ENCODE data around the gene NPAS3.

Gene NPAS3

DNA sequence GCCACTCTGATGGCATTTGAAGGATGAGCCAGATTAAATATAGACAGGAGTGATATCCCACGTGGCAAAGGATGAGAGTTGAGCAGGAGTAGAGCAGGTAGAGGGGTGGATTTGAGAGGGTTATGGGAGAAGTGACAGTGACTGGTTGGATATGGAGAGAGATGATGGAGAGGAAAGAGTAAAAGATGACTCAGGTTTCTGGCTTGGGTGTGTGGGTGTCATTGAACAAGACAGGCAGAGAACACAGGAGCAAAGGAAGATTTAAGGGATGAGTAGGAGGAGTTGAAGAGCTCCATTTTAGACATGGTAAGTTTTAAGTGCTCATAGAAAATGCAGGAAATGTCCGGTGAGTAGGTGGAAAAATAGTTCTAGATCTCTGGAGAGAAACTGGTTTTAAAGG, 875.3 kb downstream of the NPAS3 start:
- no peak for DNase-seq

DNA sequence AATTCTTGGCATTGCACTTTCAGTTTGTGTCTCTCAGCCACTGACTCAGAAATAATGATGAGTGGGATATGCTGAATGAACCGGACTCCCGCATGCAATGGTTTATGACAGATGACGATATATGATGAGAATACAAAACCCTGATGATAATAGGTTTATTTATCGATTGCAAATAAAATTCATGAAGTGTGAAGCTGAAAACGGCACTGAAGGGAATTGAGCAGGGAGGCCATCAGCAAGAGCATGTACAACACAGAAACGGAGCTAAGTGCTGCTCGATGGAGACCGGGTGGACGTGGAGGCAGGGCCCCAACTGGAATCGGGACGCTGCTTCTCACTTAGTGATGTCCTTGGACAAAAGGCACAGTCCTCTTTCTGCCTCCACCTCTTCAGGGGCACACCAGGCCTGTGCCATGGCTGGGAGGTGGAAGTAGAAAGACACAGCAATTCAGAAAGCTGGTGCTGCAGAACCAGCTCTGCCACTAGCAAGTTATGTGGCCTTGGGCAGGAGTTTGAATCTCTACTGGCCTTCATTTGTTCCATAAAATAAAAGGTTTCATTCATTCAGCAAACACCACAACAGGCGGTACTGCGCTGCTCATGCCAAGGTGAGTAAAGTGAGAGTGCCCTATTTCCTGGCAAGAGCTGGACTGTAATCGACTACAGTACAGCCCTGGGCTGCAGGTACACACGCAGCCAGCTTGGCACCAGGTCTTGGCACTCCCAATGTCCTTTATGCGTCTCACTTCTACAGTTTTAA, 895.2 kb downstream of the NPAS3 start:
- no peak for DNase-seq

DNA sequence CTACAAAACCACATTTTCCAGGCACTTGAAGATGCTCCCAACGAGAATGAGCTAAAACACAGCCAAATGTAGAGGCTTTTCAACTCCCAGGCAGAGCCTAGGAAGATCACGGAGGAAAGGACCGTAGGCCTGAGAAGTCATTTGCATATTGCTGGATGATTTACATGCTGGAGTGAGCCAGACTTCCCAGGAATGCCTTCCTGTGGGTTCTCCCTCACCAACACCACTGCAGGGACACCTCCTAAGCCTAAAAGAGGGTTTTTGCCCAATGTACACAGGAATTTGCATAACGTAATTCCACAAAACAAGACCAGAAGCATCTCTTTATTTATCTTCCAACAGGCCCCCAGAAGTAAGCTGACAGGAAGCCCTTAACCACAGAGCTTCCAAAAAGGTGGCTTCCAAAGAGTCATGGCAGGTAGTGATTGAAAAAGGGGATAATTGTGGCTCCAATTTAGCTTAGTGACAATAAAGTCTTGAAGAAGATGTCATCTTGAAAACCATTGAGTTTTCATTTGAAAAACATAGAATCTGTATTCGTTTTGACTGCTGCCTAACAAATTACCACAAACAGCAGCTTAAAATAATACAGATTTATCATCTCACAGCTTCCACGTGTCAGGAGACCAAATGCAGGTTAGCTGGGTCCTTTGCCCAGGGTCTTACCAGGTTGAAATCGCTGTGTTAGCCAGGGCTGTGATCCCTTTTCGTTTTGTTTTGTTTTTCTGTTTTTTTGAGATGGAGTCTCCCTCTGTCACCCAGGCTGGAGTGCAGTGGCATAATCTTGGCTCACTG, 896.0 kb downstream of the NPAS3 start:
- no peak for DNase-seq

DNA sequence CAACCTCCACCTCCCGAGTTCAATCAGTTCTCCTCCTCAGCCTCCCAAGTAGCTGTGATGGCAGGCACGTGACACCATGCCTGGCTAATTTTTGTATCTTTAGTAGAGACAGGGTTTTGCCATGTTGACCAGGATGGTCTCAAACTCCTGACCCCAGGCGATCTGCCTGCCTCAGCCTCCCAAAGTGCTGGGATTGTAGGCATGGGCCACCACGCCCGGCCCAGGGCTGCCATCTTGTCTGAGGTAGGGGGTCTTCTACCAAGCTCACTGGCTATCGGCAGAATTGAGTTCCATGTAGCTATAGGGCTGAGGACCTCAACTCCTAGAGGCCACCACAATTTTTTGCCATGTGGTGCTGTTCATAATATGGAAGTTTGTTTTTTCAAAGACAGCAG, 896.6 kb downstream of the NPAS3 start:
- DNase-seq = no peak

DNA sequence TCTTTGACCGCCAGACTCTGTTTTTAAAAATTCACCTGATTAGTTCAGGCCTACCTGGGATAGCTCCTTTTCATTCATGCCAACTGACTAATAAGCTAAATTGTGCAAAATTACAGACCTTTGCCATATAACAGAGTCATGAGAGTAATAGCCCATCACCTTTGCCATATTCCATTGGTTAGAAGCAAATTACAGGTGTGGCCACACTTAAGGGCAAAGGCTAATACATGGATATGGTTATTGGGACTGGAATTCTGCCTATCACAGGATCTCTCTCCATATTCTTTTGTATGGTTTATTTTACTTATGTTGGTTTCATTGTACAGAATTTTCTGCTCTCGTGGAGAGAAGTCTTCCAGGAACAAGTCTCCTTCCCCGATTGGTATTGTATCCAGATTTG, 897.0 kb downstream of the NPAS3 start:
- no peak for DNase-seq

DNA sequence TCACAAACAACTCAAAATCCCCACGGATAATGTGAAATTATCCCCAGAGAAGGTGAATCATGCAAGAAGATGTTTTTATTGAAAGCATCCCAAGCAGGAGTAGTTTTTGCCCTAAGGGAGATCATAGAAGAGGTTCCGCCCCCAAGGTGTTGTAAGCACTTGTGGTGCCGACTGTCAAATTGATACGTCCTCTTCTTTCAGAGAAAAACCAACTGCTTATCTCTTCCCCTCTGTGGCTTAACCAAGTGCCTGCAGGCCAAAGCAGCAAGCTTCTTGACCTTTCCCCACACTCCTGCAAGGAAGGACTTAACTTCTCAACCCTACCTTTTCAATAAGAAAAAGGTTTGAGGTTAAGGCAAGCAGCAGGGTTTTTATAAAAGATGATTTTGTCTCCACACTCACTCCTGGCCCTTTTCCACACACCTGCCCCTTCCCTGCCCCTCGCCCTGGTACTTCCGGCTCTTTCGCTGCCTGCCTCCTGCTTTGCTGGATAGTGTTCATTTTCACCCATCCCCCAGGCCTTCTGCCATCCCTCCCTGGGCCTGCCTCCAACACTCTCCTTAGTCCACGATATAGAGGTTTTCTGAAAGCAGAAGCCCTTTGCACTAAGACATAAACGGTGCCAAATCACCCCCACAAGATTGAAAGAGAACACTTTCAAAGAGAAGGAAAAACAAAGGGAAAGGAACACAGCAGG, 897.7 kb downstream of the NPAS3 start:
- no peak for DNase-seq

DNA sequence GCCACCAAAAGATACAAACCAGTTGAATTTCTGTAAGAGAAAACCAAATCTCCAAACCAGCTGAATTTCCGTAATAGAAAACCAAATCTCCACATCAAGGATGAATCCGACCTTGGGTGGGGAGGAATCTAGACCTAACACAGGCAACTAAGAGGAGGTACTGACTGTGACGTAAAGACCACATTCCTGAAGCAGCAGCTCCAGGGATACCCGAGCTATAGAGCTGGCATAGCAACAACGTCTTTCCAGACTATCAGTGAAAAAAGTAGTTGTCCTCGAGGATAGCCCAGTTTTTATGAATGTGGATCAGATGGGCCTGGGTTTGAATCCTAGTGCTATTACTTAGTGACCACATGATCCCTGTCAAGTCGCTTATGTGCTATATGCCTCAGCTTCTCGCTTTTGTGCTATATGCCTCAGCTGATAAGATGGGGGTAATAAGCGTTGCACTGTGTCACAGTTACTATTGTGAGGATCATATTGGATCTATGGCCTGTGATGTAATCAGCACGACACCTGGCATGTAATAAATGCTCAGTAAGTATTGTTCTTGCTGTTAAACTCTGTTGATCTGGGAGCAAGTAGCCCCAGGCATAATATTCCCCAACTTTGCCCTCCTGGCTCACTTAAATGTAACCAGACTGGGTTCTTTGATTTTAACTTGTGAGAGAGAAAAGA, 898.4 kb downstream of the NPAS3 start:
- DNase-seq = no peak

DNA sequence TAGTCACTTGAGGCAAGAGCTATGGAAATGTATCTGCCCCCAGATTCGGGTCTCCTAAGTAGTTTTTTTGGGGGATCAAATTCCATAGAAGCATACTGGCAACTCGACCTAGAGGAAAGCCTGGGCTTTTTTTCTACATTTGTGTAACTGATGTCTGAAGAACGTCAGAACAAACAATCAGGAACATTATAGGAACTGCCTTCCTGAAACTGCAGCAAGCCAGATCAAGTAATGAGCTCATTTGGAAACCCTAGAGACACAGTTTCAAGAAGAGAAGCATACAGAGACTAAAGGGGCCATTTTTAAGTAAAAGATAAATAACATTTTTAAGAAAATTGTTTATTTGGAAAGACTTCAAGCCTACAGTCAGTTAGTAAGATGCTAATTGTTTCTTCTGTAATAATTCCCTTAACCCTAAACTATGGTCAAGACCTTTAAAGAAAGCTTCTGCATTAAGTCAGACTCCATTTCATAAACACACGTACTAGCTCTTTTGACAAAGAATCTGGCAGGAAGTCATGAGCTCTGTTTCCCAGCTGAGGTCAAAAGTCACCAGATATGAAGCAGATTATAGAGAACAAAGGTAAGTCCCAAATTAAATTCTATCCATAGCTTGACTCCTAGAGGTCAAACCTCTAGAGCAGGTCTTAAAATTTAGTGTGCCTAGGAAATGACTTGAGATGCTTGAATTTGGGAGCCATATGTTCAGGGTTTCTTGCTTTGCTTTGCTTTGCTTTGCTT, 899.4 kb downstream of the NPAS3 start:
- DNase-seq = no peak

DNA sequence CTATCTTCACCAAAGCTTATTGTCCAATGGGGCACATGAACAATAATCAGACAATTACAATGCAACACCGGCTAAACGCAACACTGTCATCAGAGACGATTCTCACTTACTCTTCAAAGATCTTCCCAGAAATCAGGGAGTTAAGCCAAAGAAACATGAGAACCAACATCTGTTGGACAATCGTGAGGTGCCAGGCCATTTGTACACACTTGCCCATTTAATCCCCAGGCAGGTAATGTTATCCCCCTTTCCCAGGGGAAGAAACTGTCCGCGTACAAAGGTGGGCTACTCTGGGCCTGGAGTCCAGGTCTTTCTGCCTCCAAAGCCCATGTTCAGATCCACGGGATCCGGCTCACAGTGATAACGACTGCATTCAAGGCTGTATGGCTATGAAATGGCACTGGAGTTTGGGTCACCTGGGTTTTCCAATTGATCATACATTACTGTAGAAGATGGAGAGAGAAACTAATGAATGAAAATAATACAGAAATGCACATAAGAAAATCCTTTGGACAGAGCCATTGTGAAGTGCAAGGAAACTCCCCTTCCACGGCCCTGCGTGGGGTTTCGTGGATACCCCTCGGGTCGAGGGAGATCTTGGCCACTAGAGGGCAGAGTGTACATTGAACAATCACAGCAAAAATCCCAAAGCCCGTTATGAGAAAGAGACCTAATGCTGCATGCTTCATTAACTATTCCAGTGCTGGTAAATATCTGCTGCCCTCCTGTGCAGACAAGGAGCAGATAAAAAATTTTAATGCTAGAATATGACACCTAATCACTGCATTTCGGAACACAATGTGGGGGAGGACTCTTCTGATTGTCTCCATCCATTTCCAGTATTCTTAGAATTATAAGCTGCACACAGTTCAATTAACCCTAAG, 900.8 kb downstream of the NPAS3 start:
- peak; percentile 49 for DNase-seq

DNA sequence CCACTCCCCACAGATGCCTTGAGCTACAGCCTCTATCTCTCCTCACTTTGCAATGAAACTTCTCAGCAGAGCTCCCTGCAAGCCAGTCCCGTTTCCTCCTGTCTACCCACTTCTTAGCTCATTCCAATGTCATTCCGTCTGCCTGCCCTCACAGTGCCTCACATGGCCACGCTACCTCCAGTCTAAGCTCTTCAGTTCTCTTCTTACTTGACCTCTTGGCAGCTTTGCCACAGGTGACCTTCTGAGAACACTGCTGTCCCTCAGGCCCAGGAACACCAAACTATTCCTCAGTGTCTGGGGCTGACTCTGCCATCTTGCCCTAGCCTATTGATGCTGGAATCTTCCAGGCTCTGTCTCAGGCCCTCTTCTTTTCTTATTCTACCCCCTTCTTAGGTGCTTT, 902.1 kb downstream of the NPAS3 start:
- DNase-seq = no peak

DNA sequence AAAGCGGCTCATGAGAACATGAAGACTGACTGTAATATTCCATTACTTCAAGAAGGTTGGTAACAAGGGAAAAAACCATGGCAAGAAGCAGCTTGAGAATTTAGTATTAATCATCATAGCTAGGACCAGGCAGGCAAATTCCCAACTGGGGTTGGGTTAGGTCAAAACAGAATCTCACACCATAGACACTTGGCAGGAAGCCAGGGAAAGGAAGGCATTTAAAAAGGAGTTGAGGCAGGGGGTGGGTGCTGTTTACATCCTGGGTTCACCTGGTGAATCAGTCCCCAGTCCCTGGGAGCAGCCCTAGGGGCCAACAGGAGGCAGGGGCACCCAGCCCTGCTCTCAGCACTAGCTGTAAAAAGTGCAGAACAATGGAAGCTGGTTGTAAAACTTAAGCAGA, 903.6 kb downstream of the NPAS3 start:
- DNase-seq = no peak

DNA sequence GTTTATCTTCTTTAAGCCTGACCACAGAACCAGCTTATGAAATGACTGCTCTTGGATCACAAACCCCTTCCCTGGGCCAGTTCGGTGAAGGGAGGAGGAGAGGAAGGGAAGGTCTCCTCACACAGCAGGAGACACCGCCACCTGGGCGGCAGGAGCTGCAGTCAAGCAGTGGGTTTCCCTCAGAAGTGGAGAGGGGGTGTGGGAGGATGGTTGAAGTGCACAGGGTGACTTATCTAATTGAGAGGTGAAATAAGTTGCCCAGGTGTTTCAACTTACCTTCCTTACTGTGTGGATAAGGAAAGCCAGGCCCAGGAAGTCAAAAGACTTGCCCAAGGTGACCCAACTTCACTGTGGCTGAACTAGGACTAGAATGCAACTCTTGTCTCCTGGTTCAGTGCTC, 905.4 kb downstream of the NPAS3 start:
- no peak for DNase-seq

DNA sequence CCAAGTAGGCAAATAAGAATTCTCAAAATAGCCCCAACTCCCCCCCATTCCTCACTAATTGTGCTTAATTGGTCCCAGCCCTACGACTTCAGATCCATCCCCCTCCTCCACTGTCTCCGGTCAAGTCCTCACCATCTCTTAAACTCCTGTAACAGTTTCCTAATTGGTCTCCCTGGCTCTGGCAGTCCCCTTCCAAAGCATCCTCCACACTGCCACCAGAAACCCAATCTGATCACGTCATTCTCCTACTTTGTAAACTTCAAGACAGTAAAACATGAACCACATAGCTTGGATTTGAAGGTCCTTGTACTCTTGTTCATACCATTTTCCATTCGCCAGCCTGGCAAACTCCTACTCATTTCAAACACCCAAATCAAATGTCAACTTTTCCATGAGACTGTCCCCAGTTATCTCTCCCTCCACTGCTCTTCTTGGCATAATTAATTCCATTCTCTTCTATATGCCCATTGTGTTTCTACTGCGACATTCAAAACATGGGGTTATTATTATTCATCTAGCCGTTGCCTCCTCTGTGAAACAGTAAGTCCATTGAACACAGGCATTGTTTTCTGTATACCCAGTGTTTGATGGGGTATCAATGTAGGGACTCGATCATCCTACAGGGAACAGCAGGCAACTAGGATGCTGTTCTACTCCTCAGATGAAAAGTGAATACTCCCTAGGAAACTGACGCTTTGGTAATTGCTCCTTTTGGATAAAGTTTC, 907.6 kb downstream of the NPAS3 start:
- DNase-seq = no peak

DNA sequence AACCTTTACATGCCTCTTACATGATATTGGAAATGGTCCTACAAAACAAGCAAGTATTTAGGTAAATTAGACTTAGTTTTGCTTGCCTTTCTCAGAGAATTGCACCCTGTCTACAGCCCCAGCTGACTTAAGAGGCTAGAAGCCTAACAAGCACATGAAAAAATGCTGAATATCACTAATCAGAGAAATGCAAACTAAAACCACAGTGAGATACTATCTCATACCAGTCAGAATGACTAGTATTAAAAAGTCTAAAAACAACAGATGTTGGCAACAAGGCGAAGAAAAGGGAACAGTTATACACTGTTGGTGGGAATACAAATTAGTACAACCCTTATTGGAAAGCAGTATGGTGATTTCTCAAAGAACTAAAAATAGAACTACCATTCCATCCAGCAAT, 908.4 kb downstream of the NPAS3 start:
- DNase-seq = no peak

DNA sequence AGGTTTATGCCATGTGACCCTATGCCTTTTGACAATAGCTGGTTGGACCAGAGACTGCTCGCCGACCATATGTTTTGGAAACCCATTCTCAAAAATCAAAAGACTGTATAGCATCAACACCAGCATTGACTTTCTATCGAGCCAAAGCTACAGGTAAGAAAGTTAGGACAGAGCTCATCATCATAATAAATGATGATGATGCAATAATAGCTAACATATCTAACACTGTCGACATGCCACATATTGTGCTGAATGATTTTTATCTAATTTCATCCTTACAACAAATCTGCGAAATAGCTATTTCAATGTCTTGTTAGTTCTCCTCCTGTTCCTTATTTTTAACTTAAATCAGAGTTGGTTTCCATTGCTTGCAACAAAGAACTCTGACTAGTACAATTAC, 909.3 kb downstream of the NPAS3 start:
- DNase-seq = no peak

DNA sequence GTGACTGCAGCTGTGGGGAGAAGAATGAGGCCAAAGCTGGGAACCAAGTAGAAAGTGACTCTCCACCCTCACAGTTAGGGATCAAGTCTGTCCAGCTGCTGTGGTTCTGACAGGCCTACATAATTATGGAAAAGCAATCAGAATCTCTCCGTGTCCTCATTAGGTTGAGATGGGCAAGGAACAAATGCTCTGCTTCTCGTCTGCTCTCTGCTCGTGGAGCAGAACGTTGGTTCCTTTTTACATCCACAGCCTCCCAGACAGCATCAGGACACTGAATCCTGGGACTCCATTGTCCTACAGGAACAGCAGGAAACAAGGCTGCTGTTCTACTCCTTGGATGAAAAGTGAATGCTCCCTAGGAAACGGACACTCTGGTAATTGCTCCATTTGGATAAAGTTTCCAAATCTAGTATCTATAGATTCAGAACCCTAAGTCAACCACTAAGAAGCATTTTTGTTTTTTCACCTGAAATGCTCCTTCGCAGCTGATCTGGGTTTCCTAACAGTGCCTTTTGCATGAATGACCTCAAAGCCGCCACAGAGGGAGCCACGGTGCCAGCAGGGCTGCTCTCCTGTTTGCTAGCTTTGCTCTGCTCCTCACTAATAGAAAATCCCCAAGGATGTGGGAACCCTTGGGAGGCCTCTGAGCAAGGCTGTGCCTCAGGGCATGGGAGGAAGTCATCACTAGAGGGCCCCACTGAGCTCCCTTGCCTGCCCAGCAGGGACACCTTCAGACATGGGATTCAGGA, 910.2 kb downstream of the NPAS3 start:
- DNase-seq = no peak

DNA sequence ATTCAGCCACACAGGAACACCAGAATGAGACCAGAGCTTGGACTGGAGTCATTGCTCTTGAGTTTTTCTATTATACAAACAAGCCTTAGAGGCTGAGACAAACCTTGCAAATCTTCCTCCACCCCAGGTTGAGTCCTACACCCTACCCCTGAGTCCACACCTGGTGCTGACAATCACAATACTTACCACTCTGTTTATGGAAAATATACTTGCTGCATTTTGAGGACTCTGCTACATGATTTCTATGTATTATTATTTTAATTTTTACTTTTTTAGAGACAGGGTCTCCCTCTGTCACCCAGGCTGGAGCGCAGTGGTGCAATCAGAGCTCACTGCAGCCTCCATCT, 910.7 kb downstream of the NPAS3 start:
- DNase-seq = no peak

DNA sequence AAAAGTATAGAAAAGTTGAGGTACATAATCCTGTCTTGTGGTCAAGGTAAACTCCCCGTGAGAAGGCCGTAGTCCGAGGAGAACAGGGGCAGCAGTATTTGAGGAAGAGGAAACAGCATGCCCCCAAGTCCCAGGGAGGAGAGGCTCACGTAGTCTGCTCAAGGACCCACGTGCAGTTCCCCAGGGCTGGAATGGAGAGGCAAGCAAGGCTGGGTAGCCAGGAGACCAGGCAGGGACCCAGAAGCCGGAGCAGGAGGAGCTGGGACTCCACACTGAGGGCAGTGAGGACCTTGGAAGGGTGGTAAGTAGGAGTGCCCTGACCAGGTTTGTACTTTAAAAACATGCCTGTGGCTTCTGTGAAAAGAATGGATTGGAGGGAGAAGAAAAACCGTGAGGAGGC, 912.1 kb downstream of the NPAS3 start:
- no peak for DNase-seq

DNA sequence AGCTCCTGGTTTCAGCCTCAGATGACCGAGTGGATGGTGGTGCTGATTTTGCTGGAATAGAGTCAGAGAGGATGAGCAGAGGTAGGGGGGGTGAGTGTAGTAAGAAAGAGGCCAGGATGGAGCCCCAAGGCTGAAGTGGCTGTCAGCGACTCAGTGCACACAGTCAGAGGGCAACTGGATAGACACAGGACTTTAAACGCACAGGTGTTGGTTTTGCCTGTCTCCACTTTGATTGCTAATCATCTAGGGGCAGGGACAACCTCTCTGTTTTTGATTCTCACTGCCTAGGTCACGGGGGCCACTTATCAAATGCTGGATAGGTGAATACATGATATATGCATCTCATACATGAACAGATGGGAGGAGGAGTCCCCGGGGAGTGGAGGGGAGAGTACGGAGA, 912.7 kb downstream of the NPAS3 start:
- no peak for DNase-seq

DNA sequence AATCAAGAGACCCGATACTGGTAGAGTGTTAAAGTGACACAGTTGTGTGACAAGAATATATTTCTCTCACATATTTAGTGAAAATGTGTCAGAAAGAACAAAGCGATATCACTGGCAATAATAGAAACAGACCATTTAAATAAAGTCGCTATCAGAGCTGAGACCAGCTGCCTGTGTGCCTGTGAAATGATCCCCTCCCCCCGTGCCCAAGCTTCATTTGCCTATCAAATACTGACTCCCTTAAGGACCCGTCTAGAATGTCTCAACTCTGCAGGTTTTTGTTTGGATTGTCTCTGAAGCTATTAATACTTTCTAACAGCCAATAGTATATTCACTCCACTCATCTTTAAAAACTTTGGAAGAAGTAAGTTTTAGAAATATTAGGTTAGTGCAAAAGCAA, 913.3 kb downstream of the NPAS3 start:
- no peak for DNase-seq
